MCF 10A (cell line): ENCODE results near the gene ITPKA. TPM values are rescaled to one million over a fixed set of nuclear protein-coding genes. Genes with fewer than 3 reads are reported as not detected.

Experiments
- BruUV-seq: library from RNA; stranded (reverse); fragments of 400-500 nt; replicated peaks from 2 replicates; lab custom pipeline; 2021; lab: Mats Ljungman, UMichigan
- CTCF ChIA-PET: fragments of 300-600 bp; sonication (Branson Sonifier 250); formaldehyde crosslinking; extraction: SDS; loops from one replicate; lab custom pipeline; 2021; ENCODE audit warnings: antibody characterized with exemption, inconsistent platforms; lab: Yijun Ruan, JAX
- POLR2A ChIA-PET: fragments of 300-600, 350-650 bp; sonication (Branson Sonifier 250); formaldehyde crosslinking; extraction: SDS; loops from one replicate; lab custom pipeline; 2020; ENCODE audit warnings: antibody characterized with exemption, inconsistent platforms; lab: Yijun Ruan, JAX
- DNase-seq: peaks from one replicate; pipeline ENCODE4 v3.0.0-alpha.2; 2018; ENCODE audit not compliant: unreplicated experiment
- H3K27ac Mint-ChIP-seq: one replicate; pipeline ENCODE4 v1.8.0; 2022; ENCODE audit warnings: mild to moderate bottlenecking, low read depth, mixed read lengths; ENCODE audit not compliant: unreplicated experiment
- H3K27me3 Mint-ChIP-seq: one replicate; pipeline ENCODE4 v1.8.0; 2022; ENCODE audit warnings: mixed read lengths; ENCODE audit not compliant: insufficient read depth, unreplicated experiment
- H3K36me3 Mint-ChIP-seq: one replicate; pipeline ENCODE4 v1.8.0; 2022; ENCODE audit warnings: mild to moderate bottlenecking, moderate library complexity, mixed read lengths; ENCODE audit not compliant: insufficient read depth, unreplicated experiment
- H3K4me1 Mint-ChIP-seq: one replicate; pipeline ENCODE4 v1.8.0; 2022; ENCODE audit warnings: mixed read lengths; ENCODE audit not compliant: insufficient read depth, unreplicated experiment
- H3K4me3 Mint-ChIP-seq: one replicate; pipeline ENCODE4 v1.8.0; 2022; ENCODE audit warnings: mild to moderate bottlenecking, moderate library complexity, mixed read lengths; ENCODE audit not compliant: unreplicated experiment
- H3K9me3 Mint-ChIP-seq: one replicate; pipeline ENCODE4 v1.8.0; 2022; ENCODE audit warnings: mixed read lengths; ENCODE audit not compliant: unreplicated experiment
- CTCF ChIP-seq: fragments of 200-600 bp; IDR thresholded peaks from one replicate; pipeline ENCODE4 v1.8.0; 2022; ENCODE audit warnings: antibody characterized with exemption, mild to moderate bottlenecking; ENCODE audit not compliant: unreplicated experiment
- intact Hi-C: fragments of 100-400 bp; cut with micrococcal nuclease; formaldehyde crosslinking; loops from 2 replicates; pipeline ENCODE4 v1.14.1; 2022
- total RNA-seq: library from RNA; stranded (reverse); gene quantifications from 2 replicates; pipeline ENCODE4 v1.2.3, GENCODE V29; 2022

The ITPKA gene
- total RNA-seq, 1 experiment from 2014 or later = 13.5 TPM

- Mint-ChIP-seq H3K4me1 (peaks cover 21% of the 10 kb centered on the region), H3K4me3 (no peak overlapping the region), H3K27ac (no peak overlapping the region), H3K9me3 (peaks cover 8% of the 10 kb centered on the region), H3K36me3 (peaks cover 10% of the 10 kb centered on the region), H3K27me3 (no peaks in the 10 kb centered on the region)
- CTCF ChIA-PET = interaction anchor here (0.6 kb wide), 1 partner anchor 73 kb away, joined by 3 read pairs; no protein-coding TSS in a partner anchor
- no peak for DNase-seq
- intact Hi-C loops = loop anchor here (2.0 kb wide), 1 partner anchor 13 kb away; no protein-coding TSS in a partner anchor
- BruUV-seq = no TSS peak
- no peak for TF ChIP-seq CTCF
- POLR2A ChIA-PET = interaction anchor here (1.8 kb wide), 1 partner anchor 14 kb away, joined by 6 read pairs; no protein-coding TSS in a partner anchor
These were observed 4.0 kb upstream of the ITPKA start for GRCh38 chr15:41489641-41490040.

- peak; percentile 90 for DNase-seq
- intact Hi-C loops = loop anchor here (2.0 kb wide), 1 partner anchor 14 kb away; no protein-coding TSS in a partner anchor
- Mint-ChIP-seq H3K36me3 (peaks cover 10% of the 10 kb centered on the region), H3K27ac (peak overlapping the region; percentile 21), H3K4me3 (no peak overlapping the region), H3K27me3 (no peaks in the 10 kb centered on the region), H3K9me3 (peaks cover 8% of the 10 kb centered on the region), H3K4me1 (peaks cover 21% of the 10 kb centered on the region)
- TF ChIP-seq CTCF = no peak
- ChIA-PET POLR2A (interaction anchor here (0.8 to 1.8 kb wide), 4 partner anchors 9 to 14 kb away, joined by 3 to 6 read pairs (median 5); no protein-coding TSS in a partner anchor), CTCF (no interaction called here)
- no TSS peak for BruUV-seq
These were observed 3.3 kb upstream of the ITPKA start for GRCh38 chr15:41490355-41490754.

GRCh38 chr15:41491889-41492288, 1.8 kb upstream of the ITPKA start:
- no TSS peak for BruUV-seq
- Mint-ChIP-seq H3K4me1 (peaks cover 21% of the 10 kb centered on the region), H3K36me3 (peaks cover 5% of the 10 kb centered on the region), H3K27me3 (no peaks in the 10 kb centered on the region), H3K9me3 (peaks cover 8% of the 10 kb centered on the region), H3K27ac (no peak overlapping the region), H3K4me3 (no peak overlapping the region)
- TF ChIP-seq CTCF = no peak
- POLR2A ChIA-PET = no interaction called here
- intact Hi-C loops = loop anchor here (2.0 kb wide), 1 partner anchor 15 kb away; no protein-coding TSS in a partner anchor
- no peak for DNase-seq
- CTCF ChIA-PET = no interaction called here

GRCh38 chr15:41492597-41493204, 973 bp upstream of the ITPKA start:
- CTCF ChIA-PET = interaction anchor here (0.6 kb wide), 1 partner anchor 76 kb away, joined by 3 read pairs; no protein-coding TSS in a partner anchor
- H3K4me3 Mint-ChIP-seq = peak overlapping the region; percentile 72
- no peak for TF ChIP-seq CTCF
- peaks cover 19% of the 10 kb centered on the region for H3K4me1 Mint-ChIP-seq
- BruUV-seq = no TSS peak
- H3K27ac Mint-ChIP-seq = peak overlapping the region; percentile 63
- peaks cover 8% of the 10 kb centered on the region for H3K9me3 Mint-ChIP-seq
- no peaks in the 10 kb centered on the region for H3K27me3 Mint-ChIP-seq
- H3K36me3 Mint-ChIP-seq = no peaks in the 10 kb centered on the region
- intact Hi-C loops = no loop called here
- POLR2A ChIA-PET = interaction anchor here (1.0 to 1.9 kb wide), 3 partner anchors 15 to 591 kb away, joined by 3 to 6 read pairs (median 5); no protein-coding TSS in a partner anchor
- no peak for DNase-seq
